ENCODE results near the gene VPS13D. TPM values are rescaled to one million over a fixed set of nuclear protein-coding genes. Genes with fewer than 3 reads are reported as not detected.

Gene VPS13D
- total RNA-seq, 1 experiment from 2014 or later: 20.2 TPM

DNA sequence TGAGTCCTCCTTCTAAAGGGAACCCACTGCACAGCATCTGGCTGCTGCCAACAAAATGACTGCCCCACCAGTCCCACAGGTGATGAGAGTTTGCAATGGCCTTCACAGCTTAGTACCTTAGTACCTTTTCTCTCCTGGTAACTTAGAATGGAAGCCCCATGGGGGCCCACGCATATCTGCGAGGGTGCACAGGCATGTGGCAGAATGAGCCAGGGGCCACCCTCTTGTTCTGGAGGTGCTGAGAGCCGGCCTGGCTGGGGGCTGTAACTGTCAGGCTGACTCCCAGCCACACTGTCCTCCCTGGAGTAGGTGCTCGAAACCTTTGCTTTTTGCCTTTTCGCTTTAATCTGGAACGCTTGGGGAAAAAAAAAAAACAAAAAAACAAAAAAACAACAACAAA, 203.1 kb downstream of the VPS13D start:
- Histone ChIP-seq H3K9ac (ENCODE audit: extremely low read depth, insufficient read length, low read length) (no peak overlapping the region), H2BK20ac (ENCODE audit: low read depth, low read length, poor library complexity, severe bottlenecking) (no peak overlapping the region), H4K91ac (ENCODE audit: insufficient read length, low read depth, low read length) (no peak overlapping the region), H3K23ac (ENCODE audit: insufficient read length, low read depth, low read length) (no peak overlapping the region), H2BK120ac (ENCODE audit: low read depth, low read length, poor library complexity, severe bottlenecking) (no peak overlapping the region), H2AFZ (ENCODE audit: low read length) (no peak overlapping the region), H3K18ac (ENCODE audit: insufficient read length, low read depth, low read length) (no peak overlapping the region), H3K14ac (ENCODE audit: insufficient read depth, low read length) (no peak overlapping the region), H3K4ac (ENCODE audit: low read depth, low read length) (no peak overlapping the region), H2BK5ac (ENCODE audit: insufficient read length, low read length) (no peak overlapping the region), H2AK5ac (ENCODE audit: insufficient read length, low read length) (no peak overlapping the region), H4K5ac (ENCODE audit: insufficient read length, low read depth, low read length) (no peak overlapping the region), H3K4me2 (ENCODE audit: insufficient read depth, insufficient read length, low read length) (no peak overlapping the region), H4K8ac (replicated peaks; ENCODE audit: insufficient read length, low read depth, low read length) (no peak overlapping the region), H3K23me2 (ENCODE audit: insufficient read length, low read depth, low read length, poor library complexity, severe bottlenecking) (no peaks in the 10 kb centered on the region), H3K79me2 (ENCODE audit: insufficient read depth, low read length) (no peaks in the 10 kb centered on the region), H2BK12ac (ENCODE audit: insufficient read length, low read depth, low read length) (no peak overlapping the region), H2BK15ac (ENCODE audit: low read depth, low read length) (no peak overlapping the region), H3K27ac (ENCODE audit: insufficient read length, low read depth, low read length) (no peak overlapping the region), H4K20me1 (ENCODE audit: control insufficient read depth, insufficient read depth, insufficient read length) (no peaks in the 10 kb centered on the region), H3K56ac (ENCODE audit: insufficient read length, low read depth, low read length) (no peak overlapping the region), H3T11ph (ENCODE audit: low read length) (no peak overlapping the region), H3K27me3 (ENCODE audit: insufficient read depth, low read length) (no peaks in the 10 kb centered on the region), H3K79me1 (ENCODE audit: insufficient read depth, low read depth, low read length, poor library complexity, severe bottlenecking) (no peaks in the 10 kb centered on the region), H3K4me1 (ENCODE audit: insufficient read depth, low read length) (no peaks in the 10 kb centered on the region), H3K9me3 (ENCODE audit: control insufficient read depth, low read depth, low read length) (no peaks in the 10 kb centered on the region)
- Mint-ChIP-seq H3K4me3 (no peak overlapping the region), H3K9me3 (no peaks in the 10 kb centered on the region; a peak in 1 of 5 replicates), H3K4me1 (peaks cover 23 to 34% of the 10 kb centered on the region in 2 experiments), H3K36me3 (ENCODE audit: insufficient read depth in 1 of 3, low read depth in 3 of 3) (peaks cover 0 to 2% (median under 1%) of the 10 kb centered on the region in 3 experiments; a peak in 4 of 7 replicates), H3K27ac (no peak overlapping the region), H3K27me3 (ENCODE audit: low read depth) (no peaks in the 10 kb centered on the region; the same call in 1 of the 2 replicates)
- DNase-seq: no peak
- TF ChIP-seq, protein P1, sequence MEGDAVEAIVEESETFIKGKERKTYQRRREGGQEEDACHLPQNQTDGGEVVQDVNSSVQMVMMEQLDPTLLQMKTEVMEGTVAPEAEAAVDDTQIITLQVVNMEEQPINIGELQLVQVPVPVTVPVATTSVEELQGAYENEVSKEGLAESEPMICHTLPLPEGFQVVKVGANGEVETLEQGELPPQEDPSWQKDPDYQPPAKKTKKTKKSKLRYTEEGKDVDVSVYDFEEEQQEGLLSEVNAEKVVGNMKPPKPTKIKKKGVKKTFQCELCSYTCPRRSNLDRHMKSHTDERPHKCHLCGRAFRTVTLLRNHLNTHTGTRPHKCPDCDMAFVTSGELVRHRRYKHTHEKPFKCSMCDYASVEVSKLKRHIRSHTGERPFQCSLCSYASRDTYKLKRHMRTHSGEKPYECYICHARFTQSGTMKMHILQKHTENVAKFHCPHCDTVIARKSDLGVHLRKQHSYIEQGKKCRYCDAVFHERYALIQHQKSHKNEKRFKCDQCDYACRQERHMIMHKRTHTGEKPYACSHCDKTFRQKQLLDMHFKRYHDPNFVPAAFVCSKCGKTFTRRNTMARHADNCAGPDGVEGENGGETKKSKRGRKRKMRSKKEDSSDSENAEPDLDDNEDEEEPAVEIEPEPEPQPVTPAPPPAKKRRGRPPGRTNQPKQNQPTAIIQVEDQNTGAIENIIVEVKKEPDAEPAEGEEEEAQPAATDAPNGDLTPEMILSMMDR (conservative IDR thresholded peaks at IDR 0.05): no peak
- WGBS (ENCODE audit: extremely low coverage, insufficient read length, low lambda C conversion rate): no CpG with 5 or more reads among the region's 6 CpGs

Data from H9 (cell line).